Transverse colon (tissue), 3 donors: Measurements from ENCODE around the gene ALDH1A2.

Experiments used
- CTCF ChIP-seq, 5 experiments: fragments of 200-600 bp in 3 of 5; fragments of 450-650 bp in 2 of 5; sonication (generic) in 3 of 5; IDR thresholded peaks; 1 replicate in 2 of 5; 2 replicates in 3 of 5; pipeline ENCODE4 v1.5.1; 2016 to 2017; ENCODE audit warnings: antibody characterized with exemption in 5 of 5, inconsistent platforms in 3 of 5, mild to moderate bottlenecking in 2 of 5, moderate library complexity in 1 of 5
- EP300 ChIP-seq: sonication (generic); formaldehyde crosslinking; IDR thresholded peaks from one replicate; pipeline ENCODE4 v1.6.1; 2017; ENCODE audit warnings: antibody characterized with exemption, low read depth
- POLR2A ChIP-seq: fragments of 450-650 bp; IDR thresholded peaks from one replicate; pipeline ENCODE4 v1.6.1; 2016; ENCODE audit warnings: antibody characterized with exemption, mild to moderate bottlenecking, moderate library complexity

- no peak for TF ChIP-seq EP300
- no peak for TF ChIP-seq CTCF (IDR thresholded peaks at IDR 0.05)
- no peak for TF ChIP-seq POLR2A
These were observed 151.0 kb downstream of the ALDH1A2 start for GRCh38 chr15:57914350-57915055.
